H1 (cell line): ENCODE measurements around the gene HOXD4. TPM values are rescaled to one million over a fixed set of nuclear protein-coding genes. Genes with fewer than 3 reads are reported as not detected.

Experiments
- CHD7 ChIP-seq: fragments of 300-600 bp; sonication (generic); IDR thresholded peaks from 2 replicates; pipeline ENCODE4 v1.7.1; 2012; ENCODE audit warnings: low read length, moderate library complexity, mild to moderate bottlenecking, inconsistent platforms; ENCODE audit not compliant: insufficient replicate concordance
- EZH2 ChIP-seq: fragments of 200-600 bp; sonication (generic); IDR thresholded peaks from 2 replicates; pipeline ENCODE4 v1.7.1; 2012; ENCODE audit warnings: low read depth, mild to moderate bottlenecking, moderate library complexity, low read length, inconsistent platforms; ENCODE audit not compliant: severe bottlenecking
- GABPA ChIP-seq: IDR thresholded peaks from 2 replicates; pipeline ENCODE4 v1.6.1; 2011; ENCODE audit warnings: mild to moderate bottlenecking, low read length, moderate library complexity, borderline replicate concordance; ENCODE audit not compliant: insufficient read depth
- KDM1A ChIP-seq: fragments of 200-600, 300-600 bp; sonication (generic); IDR thresholded peaks from 2 replicates; pipeline ENCODE4 v1.7.1; 2016; ENCODE audit warnings: mild to moderate bottlenecking, low read length, borderline replicate concordance
- KDM4A ChIP-seq: IDR thresholded peaks from one replicate; pipeline ENCODE4 v1.7.1; 2012; ENCODE audit warnings: low read depth, mild to moderate bottlenecking, moderate library complexity, low read length, inconsistent platforms; ENCODE audit not compliant: severe bottlenecking
- RBBP5 ChIP-seq: IDR thresholded peaks from 2 replicates; pipeline ENCODE4 v1.7.1; 2012; ENCODE audit warnings: low read depth, mild to moderate bottlenecking, inconsistent platforms, low read length, moderate library complexity, borderline replicate concordance
- RXRA ChIP-seq: IDR thresholded peaks from 2 replicates; pipeline ENCODE4 v1.6.1; 2011; ENCODE audit warnings: low read depth, mild to moderate bottlenecking, low read length, moderate library complexity; ENCODE audit not compliant: insufficient read depth
- TEAD4 ChIP-seq: IDR thresholded peaks from 2 replicates; pipeline ENCODE4 v1.6.1; 2012; ENCODE audit warnings: low read depth, low read length, inconsistent platforms, mixed read lengths
- polyA plus RNA-seq, 7 experiments: library from polyadenylated mRNA; depleted of rRNA in 3 of 7; stranded (reverse) in 5 of 7; unstranded in 2 of 7; fragments of >200 nt in 5 of 7; fragments of 200-250 nt in 2 of 7; gene quantifications; 1 replicate in 5 of 7; 2 replicates in 1 of 7; 4 replicates in 1 of 7; pipeline versions ENCODE4 v1.2.1 to v1.2.3, GENCODE V29; 2011 to 2013; ENCODE audit warnings: missing spikeins in 2 of 7, mixed read lengths in 2 of 7
- total RNA-seq: library from RNA; stranded (reverse); fragmentation: NEBNext Ultra II Directional; extraction: Animal tissue kit (Norgen Biotek cat#: 25700); gene quantifications from 2 replicates; pipeline ENCODE4 v1.2.1, GENCODE V29; 2021

The HOXD4 gene
- total and polyA plus RNA-seq, 2 of the 8 experiments (the other 6 are each of a cell fraction or from before 2014, with no cell fraction given): not detected

GRCh38 chr2:176130957-176131847 is 20.1 kb upstream of the HOXD4 start (continued):
- TF ChIP-seq CHD7: no peak
- no peak for TF ChIP-seq RXRA
- no peak for TF ChIP-seq TEAD4
- TF ChIP-seq KDM1A: no peak
- no peak for TF ChIP-seq GABPA
- peak; percentile 89 for TF ChIP-seq EZH2
- TF ChIP-seq KDM4A: no peak
- TF ChIP-seq RBBP5: no peak
